Measurements from ENCODE around the gene KRCC1.
"Not testable (repeated sequence)": the region's sequence is repeated elsewhere in the genome, so short reads cannot be mapped to it uniquely, and the experiment has no call there.

The KRCC1 gene

GRCh38 chr2:88049622-88050021 lies 6.0 kb downstream of the KRCC1 start:
- H2BK15ac ChIP-seq (replicated peaks; ENCODE audit: low read depth), result no peak overlapping the region
- no peaks in the 10 kb centered on the region for H3K36me3 ChIP-seq (ENCODE audit: control insufficient read depth, insufficient read depth, low read length)
- peaks cover 6% of the 10 kb centered on the region for H3K4me1 ChIP-seq (ENCODE audit: control insufficient read depth, low read depth, low read length)
- no peak overlapping the region for H3K4ac ChIP-seq (ENCODE audit: low read depth, low read length)
- H3K27me3 ChIP-seq (ENCODE audit: insufficient read depth, low read length, poor library complexity), result no peaks in the 10 kb centered on the region
- H4K5ac ChIP-seq (ENCODE audit: low read length), result no peak overlapping the region
- H3K9ac ChIP-seq (ENCODE audit: low read length), result no peak overlapping the region
- peaks cover 9% of the 10 kb centered on the region for H3K79me2 ChIP-seq (ENCODE audit: control insufficient read depth, insufficient read depth, low read length)
- no peak overlapping the region for H3K23ac ChIP-seq (ENCODE audit: low read length)
- no CpG with 5 or more reads among the region's 1 CpG for WGBS (ENCODE audit: extremely low coverage, insufficient coverage, low lambda C conversion rate)
- H3K18ac ChIP-seq (ENCODE audit: low read length), result no peak overlapping the region
- H3K4me3 ChIP-seq (ENCODE audit: low read length), result no peak overlapping the region
- DNase-seq, result no peak
- H2BK120ac ChIP-seq (ENCODE audit: low read depth, low read length), result no peak overlapping the region
- H2AK5ac ChIP-seq (ENCODE audit: low read length), result no peak overlapping the region
- H3K4me2 ChIP-seq (ENCODE audit: low read length), result no peak overlapping the region
- H4K8ac ChIP-seq (ENCODE audit: low read depth, low read length), result no peak overlapping the region
- no peak overlapping the region for H2BK5ac ChIP-seq (ENCODE audit: low read length)
- H3K79me1 ChIP-seq (ENCODE audit: low read length), result peaks cover 5% of the 10 kb centered on the region
- H3K56ac ChIP-seq (ENCODE audit: low read length), result no peak overlapping the region
- no peak overlapping the region for H3K27ac ChIP-seq (ENCODE audit: low read depth, low read length)

GRCh38 chr2:88048541-88048940 lies 7.0 kb downstream of the KRCC1 start:
- Histone ChIP-seq H2BK5ac (ENCODE audit: low read length) (no peak overlapping the region), H3K79me1 (ENCODE audit: low read length) (no peaks in the 10 kb centered on the region), H3K4me2 (ENCODE audit: low read length) (no peak overlapping the region), H2BK15ac (replicated peaks; ENCODE audit: low read depth) (no peak overlapping the region), H3K9ac (ENCODE audit: low read length) (no peak overlapping the region), H3K23ac (ENCODE audit: low read length) (no peak overlapping the region), H3K18ac (ENCODE audit: low read length) (no peak overlapping the region), H3K4me3 (ENCODE audit: low read length) (no peak overlapping the region), H2BK120ac (ENCODE audit: low read depth, low read length) (no peak overlapping the region), H3K56ac (ENCODE audit: low read length) (no peak overlapping the region), H3K79me2 (ENCODE audit: control insufficient read depth, insufficient read depth, low read length) (no peaks in the 10 kb centered on the region), H3K27me3 (ENCODE audit: insufficient read depth, low read length, poor library complexity) (no peaks in the 10 kb centered on the region), H3K4ac (ENCODE audit: low read depth, low read length) (no peak overlapping the region), H4K8ac (ENCODE audit: low read depth, low read length) (no peak overlapping the region), H4K5ac (ENCODE audit: low read length) (no peak overlapping the region), H3K27ac (ENCODE audit: low read depth, low read length) (no peak overlapping the region), H2AK5ac (ENCODE audit: low read length) (no peak overlapping the region), H3K4me1 (ENCODE audit: control insufficient read depth, low read depth, low read length) (peaks cover 2% of the 10 kb centered on the region), H3K36me3 (ENCODE audit: control insufficient read depth, insufficient read depth, low read length) (no peaks in the 10 kb centered on the region)
- no CpG with 5 or more reads among the region's 3 CpGs for WGBS (ENCODE audit: extremely low coverage, insufficient coverage, low lambda C conversion rate)
- DNase-seq, result no peak

GRCh38 chr2:88045561-88045960 lies 10.0 kb downstream of the KRCC1 start:
- not testable (repeated sequence) for H3K4ac ChIP-seq (ENCODE audit: low read depth, low read length); H2BK5ac ChIP-seq (ENCODE audit: low read length); H3K56ac ChIP-seq (ENCODE audit: low read length); H3K23ac ChIP-seq (ENCODE audit: low read length); H4K5ac ChIP-seq (ENCODE audit: low read length); H3K4me2 ChIP-seq (ENCODE audit: low read length); H3K9ac ChIP-seq (ENCODE audit: low read length); H3K4me3 ChIP-seq (ENCODE audit: low read length); H3K4me1 ChIP-seq (ENCODE audit: control insufficient read depth, low read depth, low read length); H4K8ac ChIP-seq (ENCODE audit: low read depth, low read length); H3K36me3 ChIP-seq (ENCODE audit: control insufficient read depth, insufficient read depth, low read length); H3K79me2 ChIP-seq (ENCODE audit: control insufficient read depth, insufficient read depth, low read length); DNase-seq; H2BK120ac ChIP-seq (ENCODE audit: low read depth, low read length); H2AK5ac ChIP-seq (ENCODE audit: low read length); H2BK15ac ChIP-seq (replicated peaks; ENCODE audit: low read depth); H3K79me1 ChIP-seq (ENCODE audit: low read length); H3K27ac ChIP-seq (ENCODE audit: low read depth, low read length); H3K18ac ChIP-seq (ENCODE audit: low read length); H3K27me3 ChIP-seq (ENCODE audit: insufficient read depth, low read length, poor library complexity)
- no CpG with 5 or more reads among the region's 6 CpGs for WGBS (ENCODE audit: extremely low coverage, insufficient coverage, low lambda C conversion rate)

- no peak overlapping the region for H3K23ac ChIP-seq (ENCODE audit: low read length)
- H2BK5ac ChIP-seq (ENCODE audit: low read length), result no peak overlapping the region
- WGBS (ENCODE audit: extremely low coverage, insufficient coverage, low lambda C conversion rate), result no CpG with 5 or more reads among the region's 5 CpGs
- no peak overlapping the region for H2BK120ac ChIP-seq (ENCODE audit: low read depth, low read length)
- no peak overlapping the region for H2AK5ac ChIP-seq (ENCODE audit: low read length)
- H3K4me1 ChIP-seq (ENCODE audit: control insufficient read depth, low read depth, low read length), result no peaks in the 10 kb centered on the region
- no peaks in the 10 kb centered on the region for H3K79me1 ChIP-seq (ENCODE audit: low read length)
- H3K4me3 ChIP-seq (ENCODE audit: low read length), result no peak overlapping the region
- H3K56ac ChIP-seq (ENCODE audit: low read length), result no peak overlapping the region
- no peak overlapping the region for H2BK15ac ChIP-seq (replicated peaks; ENCODE audit: low read depth)
- no peak overlapping the region for H3K18ac ChIP-seq (ENCODE audit: low read length)
- H3K36me3 ChIP-seq (ENCODE audit: control insufficient read depth, insufficient read depth, low read length), result no peaks in the 10 kb centered on the region
- no peak overlapping the region for H4K8ac ChIP-seq (ENCODE audit: low read depth, low read length)
- H4K5ac ChIP-seq (ENCODE audit: low read length), result no peak overlapping the region
- H3K27ac ChIP-seq (ENCODE audit: low read depth, low read length), result no peak overlapping the region
- no peak for DNase-seq
- H3K79me2 ChIP-seq (ENCODE audit: control insufficient read depth, insufficient read depth, low read length), result no peaks in the 10 kb centered on the region
- H3K9ac ChIP-seq (ENCODE audit: low read length), result no peak overlapping the region
- no peak overlapping the region for H3K4ac ChIP-seq (ENCODE audit: low read depth, low read length)
- H3K4me2 ChIP-seq (ENCODE audit: low read length), result no peak overlapping the region
- no peaks in the 10 kb centered on the region for H3K27me3 ChIP-seq (ENCODE audit: insufficient read depth, low read length, poor library complexity)
These were observed 13.1 kb downstream of the KRCC1 start for GRCh38 chr2:88042476-88042875.

- no peak overlapping the region for H3K56ac ChIP-seq (ENCODE audit: low read length)
- no peak overlapping the region for H2BK5ac ChIP-seq (ENCODE audit: low read length)
- H2BK15ac ChIP-seq (replicated peaks; ENCODE audit: low read depth), result no peak overlapping the region
- no peaks in the 10 kb centered on the region for H3K4me1 ChIP-seq (ENCODE audit: control insufficient read depth, low read depth, low read length)
- no CpG with 5 or more reads among the region's 4 CpGs for WGBS (ENCODE audit: extremely low coverage, insufficient coverage, low lambda C conversion rate)
- H3K27me3 ChIP-seq (ENCODE audit: insufficient read depth, low read length, poor library complexity), result no peaks in the 10 kb centered on the region
- H3K4me2 ChIP-seq (ENCODE audit: low read length), result no peak overlapping the region
- no peak overlapping the region for H2BK120ac ChIP-seq (ENCODE audit: low read depth, low read length)
- no peaks in the 10 kb centered on the region for H3K36me3 ChIP-seq (ENCODE audit: control insufficient read depth, insufficient read depth, low read length)
- H3K18ac ChIP-seq (ENCODE audit: low read length), result no peak overlapping the region
- no peak overlapping the region for H3K27ac ChIP-seq (ENCODE audit: low read depth, low read length)
- no peak overlapping the region for H3K23ac ChIP-seq (ENCODE audit: low read length)
- H4K5ac ChIP-seq (ENCODE audit: low read length), result no peak overlapping the region
- H3K4ac ChIP-seq (ENCODE audit: low read depth, low read length), result no peak overlapping the region
- no peaks in the 10 kb centered on the region for H3K79me1 ChIP-seq (ENCODE audit: low read length)
- DNase-seq, result peak; percentile 73
- H4K8ac ChIP-seq (ENCODE audit: low read depth, low read length), result peak overlapping the region; percentile 65
- H3K79me2 ChIP-seq (ENCODE audit: control insufficient read depth, insufficient read depth, low read length), result no peaks in the 10 kb centered on the region
- H3K4me3 ChIP-seq (ENCODE audit: low read length), result no peak overlapping the region
- H2AK5ac ChIP-seq (ENCODE audit: low read length), result no peak overlapping the region
- no peak overlapping the region for H3K9ac ChIP-seq (ENCODE audit: low read length)
These were observed 17.1 kb downstream of the KRCC1 start for GRCh38 chr2:88038263-88039105.

GRCh38 chr2:88036606-88037005 lies 19.0 kb downstream of the KRCC1 start:
- Histone ChIP-seq H2BK120ac (ENCODE audit: low read depth, low read length) (no peak overlapping the region), H3K18ac (ENCODE audit: low read length) (no peak overlapping the region), H3K27ac (ENCODE audit: low read depth, low read length) (no peak overlapping the region), H3K79me1 (ENCODE audit: low read length) (no peaks in the 10 kb centered on the region), H3K4me2 (ENCODE audit: low read length) (no peak overlapping the region), H4K5ac (ENCODE audit: low read length) (no peak overlapping the region), H3K56ac (ENCODE audit: low read length) (no peak overlapping the region), H2BK5ac (ENCODE audit: low read length) (no peak overlapping the region), H2AK5ac (ENCODE audit: low read length) (no peak overlapping the region), H2BK15ac (replicated peaks; ENCODE audit: low read depth) (no peak overlapping the region), H3K27me3 (ENCODE audit: insufficient read depth, low read length, poor library complexity) (no peaks in the 10 kb centered on the region), H4K8ac (ENCODE audit: low read depth, low read length) (no peak overlapping the region), H3K36me3 (ENCODE audit: control insufficient read depth, insufficient read depth, low read length) (no peaks in the 10 kb centered on the region), H3K79me2 (ENCODE audit: control insufficient read depth, insufficient read depth, low read length) (no peaks in the 10 kb centered on the region), H3K4ac (ENCODE audit: low read depth, low read length) (no peak overlapping the region), H3K4me1 (ENCODE audit: control insufficient read depth, low read depth, low read length) (no peaks in the 10 kb centered on the region), H3K23ac (ENCODE audit: low read length) (no peak overlapping the region), H3K4me3 (ENCODE audit: low read length) (no peak overlapping the region), H3K9ac (ENCODE audit: low read length) (no peak overlapping the region)
- DNase-seq, result no peak

All from mesendoderm (in vitro differentiated cells).